Activated CD4-positive, alpha-beta T cell treated with anti-CD3 and anti-CD28 coated beads, Interleukin-2, amount 50 U/mL, for 48 hours (primary cell): ENCODE data around the gene SIK3.
"Not testable (repeated sequence)": the region's sequence is repeated elsewhere in the genome, so short reads cannot be mapped to it uniquely, and the experiment has no call there.

ENCODE experiments used
- DNase-seq, 2 experiments: peaks; one replicate each; pipeline ENCODE4 v3.0.0-alpha.2; 2020

SIK3 gene

GRCh38 chr11:117098269-117099232 lies at the start of gene SIK3:
Gene SIK3, minus strand, starts transcription at chr11:117098428. Its CDS starts 13 bp downstream, at chr11:117098415.
- peak; percentile 92 for DNase-seq

GRCh38 chr11:117146521-117146920 lies 48.3 kb upstream of the SIK3 start:
- no peak for DNase-seq

GRCh38 chr11:117145393-117145761 lies 47.1 kb upstream of the SIK3 start:
- DNase-seq: peak in 1 of 2 experiments; percentile 5

GRCh38 chr11:117144477-117145392 lies 46.5 kb upstream of the SIK3 start:
- DNase-seq: peak; percentile 15 to 41

GRCh38 chr11:117143871-117144476 lies 45.7 kb upstream of the SIK3 start, which contains the start of gene PAFAH1B2:
Gene PAFAH1B2, plus strand, starts transcription at chr11:117144287. Its CDS starts 8,161 bp downstream, at chr11:117152448.
- DNase-seq: peak; percentile 98

- peak; percentile 33 to 38 for DNase-seq
These were observed 45.2 kb upstream of the SIK3 start for GRCh38 chr11:117143390-117143789.

GRCh38 chr11:117137223-117138086 lies 39.2 kb upstream of the SIK3 start:
- DNase-seq: not testable (repeated sequence)

- not testable (repeated sequence) for DNase-seq
These were observed 36.8 kb upstream of the SIK3 start for GRCh38 chr11:117134979-117135378.

GRCh38 chr11:117134431-117134830 lies 36.2 kb upstream of the SIK3 start:
- DNase-seq: no peak

- DNase-seq: no peak
These were observed 32.7 kb upstream of the SIK3 start for GRCh38 chr11:117130879-117131278.

- DNase-seq: not testable (repeated sequence)
These were observed 32.2 kb upstream of the SIK3 start for GRCh38 chr11:117130396-117130795.

- no peak for DNase-seq
These were observed 30.1 kb upstream of the SIK3 start for GRCh38 chr11:117128289-117128688.

GRCh38 chr11:117127171-117127901 lies 29.1 kb upstream of the SIK3 start:
- no peak for DNase-seq

- DNase-seq: no peak
These were observed 28.2 kb upstream of the SIK3 start for GRCh38 chr11:117126223-117126965.

- no peak for DNase-seq
These were observed 24.3 kb upstream of the SIK3 start for GRCh38 chr11:117122556-117122955.

- no peak for DNase-seq
These were observed 22.9 kb upstream of the SIK3 start for GRCh38 chr11:117121176-117121575.

- DNase-seq: no peak
These were observed 19.5 kb upstream of the SIK3 start for GRCh38 chr11:117117681-117118080.

- not testable (repeated sequence) for DNase-seq
These were observed 14.7 kb upstream of the SIK3 start for GRCh38 chr11:117112939-117113338.

- not testable (repeated sequence) for DNase-seq
These were observed 14.3 kb upstream of the SIK3 start for GRCh38 chr11:117112497-117112896.

GRCh38 chr11:117110294-117110950 lies 12.2 kb upstream of the SIK3 start:
- no peak for DNase-seq
